Measurements from ENCODE around the gene CDH11. TPM values are rescaled to one million over a fixed set of nuclear protein-coding genes. Genes with fewer than 3 reads are reported as not detected.

The CDH11 gene
- total and polyA plus RNA-seq, 8 donors = 2.2 to 171 (median 15.2) TPM

GRCh38 chr16:64900517-64900916 is 221.3 kb downstream of the CDH11 start:
- no peak overlapping the region for H3K27ac ChIP-seq
- intact Hi-C loops (cut with DNase I; ENCODE audit: low total_unique reads) = no loop called here
- H3K36me3 ChIP-seq = no peaks in the 10 kb centered on the region
- no peak for TF ChIP-seq CTCF (IDR thresholded peaks at IDR 0.05)
- TF ChIP-seq EP300 (IDR thresholded peaks at IDR 0.05) = no peak
- no peak for TF ChIP-seq POLR2AphosphoS5 (IDR thresholded peaks at IDR 0.05)
- TF ChIP-seq POLR2A (IDR thresholded peaks at IDR 0.05) = no peak
- 57 to 73% (median 66%) methylated on average over 2 of the region's 2 CpGs for WGBS, 5 donors
- no peaks in the 10 kb centered on the region for H3K27me3 ChIP-seq
- no peaks in the 10 kb centered on the region for H3K4me1 ChIP-seq
- H3K4me3 ChIP-seq = no peak overlapping the region
- DNase-seq = no peak
- peaks cover 0 to 7% (median 2%) of the 10 kb centered on the region in 4 donors for H3K9me3 ChIP-seq

GRCh38 chr16:64900019-64900418 is 221.8 kb downstream of the CDH11 start:
- no peak overlapping the region for H3K4me3 ChIP-seq
- no peaks in the 10 kb centered on the region for H3K4me1 ChIP-seq
- no peaks in the 10 kb centered on the region for H3K36me3 ChIP-seq
- H3K27ac ChIP-seq = no peak overlapping the region
- no peaks in the 10 kb centered on the region for H3K27me3 ChIP-seq
- no peak for DNase-seq
- no peak for TF ChIP-seq POLR2A (IDR thresholded peaks at IDR 0.05)
- TF ChIP-seq POLR2AphosphoS5 (IDR thresholded peaks at IDR 0.05) = no peak
- no peak for TF ChIP-seq EP300 (IDR thresholded peaks at IDR 0.05)
- TF ChIP-seq CTCF (IDR thresholded peaks at IDR 0.05) = no peak
- intact Hi-C loops (cut with DNase I; ENCODE audit: low total_unique reads) = no loop called here
- WGBS, 5 donors = 42 to 50% (median 46%) methylated on average over 2 of the region's 2 CpGs
- H3K9me3 ChIP-seq = peaks cover 0 to 3% (median under 1%) of the 10 kb centered on the region in 4 donors

GRCh38 chr16:64898159-64898558 is 223.7 kb downstream of the CDH11 start:
- Histone ChIP-seq H3K9me3 (no peaks in the 10 kb centered on the region), H3K27ac (no peak overlapping the region), H3K4me1 (no peaks in the 10 kb centered on the region), H3K36me3 (no peaks in the 10 kb centered on the region), H3K4me3 (no peak overlapping the region), H3K27me3 (no peaks in the 10 kb centered on the region)
- DNase-seq = no peak
- intact Hi-C loops (cut with DNase I; ENCODE audit: low total_unique reads) = no loop called here
- WGBS, 5 donors = 71 to 84% (median 75%) methylated on average over 2 of the region's 2 CpGs
- TF ChIP-seq POLR2A (IDR thresholded peaks at IDR 0.05) = no peak

All from stomach (tissue), 9 donors.